Dermis blood vessel endothelial cell (primary cell): Measurements from ENCODE around the gene RPS6KA4. TPM values are rescaled to one million over a fixed set of nuclear protein-coding genes. Genes with fewer than 3 reads are reported as not detected.
A peak's percentile ranks its signal among the peaks of the same experiment; 100 is the strongest.

Source experiments
- DNase-seq: peaks from one replicate; pipeline ENCODE4 v3.0.0; 2010
- total RNA-seq: library from RNA; depleted of rRNA; stranded (reverse); fragments of >200 nt; gene quantifications from 2 replicates; pipeline ENCODE4 v1.2.3, GENCODE V29; 2014

RPS6KA4 gene
- total RNA-seq, 1 donor from 2014 or later, result 35.9 TPM

GRCh38 chr11:64327993-64328392 is 31.0 kb upstream of the RPS6KA4 start:
- no peak for DNase-seq

DNA sequence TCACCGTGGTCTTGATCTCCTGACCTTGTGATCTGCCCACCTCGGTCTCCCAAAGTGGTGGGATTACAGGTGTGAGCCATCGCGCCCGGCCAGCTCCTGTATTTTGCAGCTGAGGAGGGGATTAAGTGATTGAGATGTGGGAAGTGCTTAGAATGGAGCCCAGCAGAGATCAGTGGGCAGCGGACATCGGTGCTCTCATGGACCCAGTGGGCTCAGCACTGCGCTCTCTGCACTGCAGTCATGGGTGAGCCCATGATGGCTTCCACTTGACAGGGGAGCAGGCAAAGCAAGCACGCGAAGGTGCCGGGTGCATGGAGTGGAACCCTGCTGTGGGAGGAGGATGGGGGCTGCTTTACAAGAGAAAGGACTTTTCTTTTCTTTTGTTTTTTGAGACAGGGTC is 28.1 kb upstream of the RPS6KA4 start:
- no peak for DNase-seq

DNA sequence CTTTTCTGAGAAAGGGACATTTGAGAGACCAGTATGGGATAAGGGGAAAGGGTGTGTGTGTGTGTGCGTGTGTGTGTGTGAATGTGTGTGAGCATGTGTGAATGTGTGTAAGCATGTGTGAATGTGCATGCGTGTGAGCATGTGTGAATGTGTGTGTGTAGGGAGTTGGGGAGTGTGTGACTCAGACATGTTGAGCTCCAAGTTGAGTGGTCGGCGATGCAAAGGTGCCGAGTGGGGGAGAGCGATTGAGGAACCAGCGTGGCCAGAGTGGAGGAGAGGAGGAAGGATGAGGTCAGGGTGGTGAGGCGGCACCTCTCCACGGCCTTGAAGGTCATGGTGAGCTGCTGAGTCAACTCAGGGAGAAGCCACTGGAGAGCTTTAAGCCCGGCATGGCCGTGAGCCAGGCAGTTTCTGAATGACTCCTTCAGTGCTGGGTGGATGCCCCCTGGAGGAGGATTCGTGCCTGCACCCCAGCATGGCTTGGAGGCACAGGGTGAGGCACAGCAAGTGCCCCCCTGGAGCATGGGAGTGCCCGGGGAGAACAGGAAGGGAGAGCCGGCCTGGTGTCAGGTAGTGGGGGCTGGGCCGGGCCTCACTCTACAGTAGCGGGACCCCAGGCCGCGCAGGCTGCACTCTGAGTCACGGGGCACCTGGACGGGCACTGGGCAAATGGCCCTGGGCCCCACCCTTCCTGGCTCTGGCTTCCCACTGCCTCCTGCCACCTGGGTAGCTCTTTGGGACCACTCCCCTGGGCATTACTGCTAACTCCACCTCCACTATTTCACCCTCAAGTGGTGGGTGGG is 27.2 kb upstream of the RPS6KA4 start:
- DNase-seq, result peak; percentile 85

DNA sequence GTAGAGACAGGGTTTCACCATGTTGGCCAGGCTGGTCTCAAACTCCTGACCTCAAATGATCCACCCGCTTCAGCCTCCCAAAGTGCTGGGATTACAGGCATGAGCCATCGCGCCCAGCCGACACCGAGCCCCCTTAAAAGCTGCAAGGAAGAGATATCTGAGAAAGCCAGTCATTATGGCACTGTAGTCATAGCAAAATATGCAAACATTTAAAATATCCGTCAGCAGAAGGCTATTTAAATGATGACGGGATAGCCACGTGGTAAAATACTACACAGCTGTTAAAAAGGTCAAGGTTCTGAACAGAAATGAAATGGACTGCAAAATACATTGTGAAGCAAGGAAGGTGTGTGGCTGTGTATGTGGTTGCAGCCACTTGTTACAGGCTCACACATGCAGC is 25.4 kb upstream of the RPS6KA4 start:
- DNase-seq, result no peak

DNA sequence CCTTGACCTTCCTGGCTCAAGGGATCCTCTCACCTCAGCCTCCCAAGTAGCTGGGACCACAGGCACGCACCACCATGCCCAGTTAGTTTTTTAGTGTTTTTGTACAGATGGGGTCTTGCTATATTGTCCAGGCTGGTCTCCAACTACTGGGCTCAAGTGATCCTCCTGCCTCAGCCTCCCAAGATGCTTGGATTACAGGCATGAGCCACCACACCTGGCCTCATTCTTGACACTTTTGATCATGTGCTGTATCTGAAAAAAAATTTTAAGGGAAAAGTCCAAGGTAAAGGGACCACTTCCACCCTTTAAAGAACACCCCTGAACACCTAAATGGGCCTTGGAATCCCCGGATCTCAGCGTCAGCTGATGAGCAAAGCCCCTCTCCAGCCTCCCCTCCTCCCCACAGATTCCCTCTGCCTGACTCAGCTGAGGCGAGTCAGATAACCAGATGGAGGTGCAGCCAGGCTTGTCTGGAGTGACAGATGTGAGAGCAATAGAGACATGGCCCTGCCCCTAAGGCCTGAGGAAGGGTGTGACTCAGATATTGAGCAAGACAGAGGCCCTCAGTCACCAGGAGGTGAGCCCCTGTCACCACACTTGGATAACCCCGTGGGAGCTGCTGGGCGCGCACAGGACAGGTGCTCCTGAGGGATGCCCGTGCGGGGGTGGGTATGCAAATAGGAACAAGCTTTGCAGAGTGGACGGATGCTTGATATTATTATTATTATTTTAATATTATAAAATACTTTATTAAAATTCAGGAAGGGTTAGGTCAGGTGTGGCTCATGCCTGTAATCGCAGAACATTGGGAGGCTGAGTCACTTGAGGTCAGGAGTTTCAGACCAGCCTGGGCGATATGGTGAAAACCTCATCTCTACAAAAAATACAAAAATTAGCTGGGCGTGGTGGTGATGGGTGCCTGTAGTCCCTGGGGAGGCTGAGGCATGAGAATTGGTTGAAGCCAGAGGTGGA is 23.9 kb upstream of the RPS6KA4 start:
- DNase-seq, result peak; percentile 45

- DNase-seq, result no peak
These were observed 21.3 kb upstream of the RPS6KA4 start for GRCh38 chr11:64337538-64338249.

DNA sequence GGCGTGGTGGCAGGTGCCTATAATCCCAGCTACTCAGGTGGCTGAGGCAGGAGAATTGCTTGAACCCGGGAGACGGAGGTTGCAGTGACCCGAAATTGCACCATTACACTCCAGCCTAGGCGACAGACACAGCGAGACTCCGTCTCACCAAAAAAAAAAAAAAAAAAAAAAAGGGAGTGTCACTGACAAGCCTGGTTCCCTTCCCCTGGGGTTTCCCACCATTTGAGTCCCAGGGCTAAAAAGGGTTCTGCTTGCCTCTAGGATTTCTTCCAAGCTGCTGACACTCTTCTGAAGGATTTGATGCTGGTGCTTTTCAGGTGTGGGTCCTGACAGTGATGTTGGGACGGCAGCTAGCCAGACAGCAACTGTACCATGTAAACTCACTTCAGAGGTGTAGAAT is 20.2 kb upstream of the RPS6KA4 start:
- DNase-seq, result no peak

GRCh38 chr11:64339286-64339685 is 19.7 kb upstream of the RPS6KA4 start:
- no peak for DNase-seq

- DNase-seq, result no peak
These were observed 19.1 kb upstream of the RPS6KA4 start, which contains the start of gene CCDC88B for GRCh38 chr11:64339754-64340408. CCDC88B (plus strand) TSS chr11:64340204; CDS start chr11:64340267, 63 bp downstream.

DNA sequence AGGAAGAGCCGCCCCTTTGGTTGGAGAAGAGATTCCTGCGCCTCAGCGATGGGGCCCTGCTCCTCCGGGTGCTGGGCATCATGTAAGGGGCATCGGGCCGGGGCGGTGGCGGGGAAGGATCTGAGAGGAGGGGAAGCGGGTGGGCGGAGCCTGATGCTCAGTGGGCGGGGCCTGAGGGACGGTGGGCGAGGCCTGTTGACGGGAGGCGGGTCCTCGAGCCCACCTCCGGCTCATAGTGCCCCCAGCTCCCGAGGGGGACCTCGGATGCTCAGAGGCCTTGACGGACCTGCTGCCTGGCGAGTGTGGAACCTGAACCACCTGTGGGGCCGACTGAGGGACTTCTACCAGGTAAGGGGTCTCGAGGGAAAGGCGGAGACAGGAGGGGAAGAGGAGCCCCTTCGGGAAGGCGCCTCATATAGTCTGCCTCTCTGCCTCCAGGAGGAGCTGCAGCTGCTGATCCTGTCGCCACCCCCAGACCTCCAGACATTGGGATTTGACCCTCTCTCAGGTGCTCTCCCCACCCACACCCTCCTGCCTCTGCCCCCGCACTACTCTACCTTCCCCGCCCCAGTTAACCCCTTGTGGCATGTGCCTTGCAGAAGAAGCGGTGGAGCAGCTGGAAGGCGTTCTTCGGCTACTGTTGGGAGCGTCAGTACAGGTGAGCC is 18.2 kb upstream of the RPS6KA4 start:
- DNase-seq, result peak; percentile 25

GRCh38 chr11:64341429-64341828 is 17.5 kb upstream of the RPS6KA4 start:
- DNase-seq, result no peak

DNA sequence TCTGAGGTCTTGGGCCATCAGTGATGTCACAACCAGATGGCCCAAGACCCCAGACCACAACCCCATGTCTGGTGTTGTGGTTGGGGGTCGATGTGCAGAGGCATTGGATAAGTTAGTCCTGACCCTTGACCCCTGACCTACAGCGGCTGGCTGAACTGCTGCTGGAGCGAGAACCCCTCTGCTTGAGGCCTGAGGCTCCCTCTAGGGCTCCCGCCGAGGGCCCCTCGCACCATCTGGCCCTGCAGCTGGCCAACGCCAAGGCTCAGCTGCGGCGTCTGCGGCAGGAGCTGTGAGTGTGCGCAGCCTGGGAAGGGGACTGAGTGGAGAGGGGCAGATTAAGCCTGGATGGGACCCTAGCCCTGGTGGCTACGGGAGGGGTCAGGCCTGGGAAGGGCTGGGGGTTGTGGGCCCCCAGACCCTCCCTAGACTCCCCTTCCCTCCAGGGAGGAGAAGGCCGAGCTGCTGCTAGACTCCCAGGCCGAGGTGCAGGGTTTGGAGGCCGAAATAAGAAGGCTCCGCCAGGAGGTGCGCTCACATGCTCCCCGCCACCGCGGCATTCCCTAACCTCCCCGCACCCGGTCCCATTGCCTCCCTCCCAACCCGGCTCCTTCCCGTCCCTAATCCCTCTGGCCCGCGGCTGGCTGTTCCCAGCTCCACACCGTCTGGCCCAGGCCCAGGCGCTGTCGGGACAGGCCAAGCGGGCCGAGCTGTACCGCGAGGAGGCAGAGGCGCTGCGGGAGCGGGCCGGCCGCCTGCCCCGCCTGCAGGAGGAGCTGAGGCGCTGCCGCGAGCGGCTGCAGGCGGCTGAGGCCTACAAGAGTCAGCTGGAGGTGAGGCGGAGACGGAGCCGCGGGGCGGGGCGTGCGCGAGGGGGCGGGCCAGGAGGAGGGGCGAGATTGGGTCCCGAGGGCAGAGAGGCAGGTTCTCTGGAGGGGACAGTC is 16.8 kb upstream of the RPS6KA4 start:
- peak; percentile 90 for DNase-seq

GRCh38 chr11:64342869-64343745 is 15.9 kb upstream of the RPS6KA4 start:
- DNase-seq, result no peak

DNA sequence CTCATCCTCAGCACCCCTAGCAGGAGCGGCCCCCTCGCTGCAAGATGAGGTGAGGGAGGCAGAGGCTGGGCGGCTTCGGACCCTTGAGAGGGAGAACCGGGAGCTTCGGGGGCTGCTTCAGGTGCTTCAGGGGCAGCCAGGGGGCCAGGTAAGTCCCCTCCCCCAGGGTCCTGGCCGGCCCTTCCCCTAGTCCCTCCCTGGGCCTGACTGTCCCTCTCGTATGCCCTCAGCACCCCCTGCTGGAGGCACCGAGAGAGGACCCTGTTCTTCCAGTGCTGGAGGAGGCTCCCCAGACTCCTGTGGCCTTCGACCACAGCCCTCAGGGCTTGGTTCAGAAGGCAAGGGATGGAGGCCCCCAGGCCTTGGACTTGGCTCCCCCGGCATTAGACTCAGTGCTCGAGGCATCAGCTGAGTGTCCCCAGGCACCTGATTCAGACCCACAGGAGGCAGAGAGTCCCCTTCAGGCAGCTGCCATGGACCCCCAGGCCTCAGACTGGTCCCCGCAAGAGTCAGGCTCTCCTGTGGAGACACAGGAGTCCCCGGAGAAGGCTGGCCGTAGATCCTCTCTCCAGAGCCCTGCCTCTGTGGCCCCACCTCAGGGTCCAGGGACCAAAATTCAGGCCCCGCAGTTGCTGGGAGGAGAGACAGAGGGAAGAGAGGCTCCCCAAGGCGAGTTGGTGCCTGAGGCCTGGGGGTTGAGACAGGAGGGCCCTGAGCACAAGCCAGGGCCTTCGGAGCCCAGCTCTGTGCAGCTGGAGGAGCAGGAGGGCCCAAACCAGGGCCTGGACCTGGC is 15.0 kb upstream of the RPS6KA4 start:
- DNase-seq, result peak; percentile 30

GRCh38 chr11:64344787-64345186 is 14.2 kb upstream of the RPS6KA4 start:
- DNase-seq, result no peak

GRCh38 chr11:64347193-64347867 is 11.6 kb upstream of the RPS6KA4 start:
- DNase-seq, result no peak

DNA sequence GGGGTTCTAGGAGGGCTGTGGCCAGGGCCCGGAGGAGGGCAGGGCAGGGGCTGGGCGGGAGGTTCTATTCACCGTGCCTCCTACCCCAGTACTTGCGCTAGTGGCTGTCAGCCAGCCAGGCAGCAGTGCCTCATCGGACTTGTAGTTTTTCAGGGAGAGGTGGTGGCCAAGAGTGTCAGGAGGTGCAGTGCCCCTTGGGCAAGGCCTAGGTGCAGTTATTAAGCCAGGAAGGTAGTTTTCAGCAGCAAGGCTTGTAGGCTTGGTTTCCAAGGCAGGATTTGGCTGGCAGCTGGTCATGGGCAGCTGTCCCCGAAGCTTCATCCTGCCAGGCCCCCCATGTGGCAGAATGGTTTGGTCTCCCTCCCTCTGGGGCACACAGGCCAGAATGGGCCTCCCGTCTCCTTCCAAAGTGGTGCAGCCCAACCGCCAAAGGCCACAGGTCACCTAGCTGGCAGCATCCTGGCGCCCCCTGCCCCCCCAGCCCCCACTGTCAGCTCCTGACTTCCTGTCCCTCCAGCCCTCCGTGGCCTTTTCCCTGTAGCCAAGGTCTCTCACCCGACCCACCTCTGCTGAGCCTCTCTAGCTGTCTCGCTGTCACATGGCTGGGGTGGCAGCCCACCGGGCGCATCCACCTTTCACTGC is 10.5 kb upstream of the RPS6KA4 start:
- DNase-seq, result no peak

GRCh38 chr11:64349025-64349387 is 10.0 kb upstream of the RPS6KA4 start:
- no peak for DNase-seq
